Esophagus squamous epithelium (tissue), 4 donors: Measurements from ENCODE around the gene MYO16.

Experiments
- POLR2A ChIP-seq, 4 donors: fragments of 450-650 bp; IDR thresholded peaks; one replicate each; pipeline ENCODE4 v1.6.1; 2017; ENCODE audit warnings: antibody characterized with exemption in 4 of 4, mild to moderate bottlenecking in 4 of 4, moderate library complexity in 3 of 4
- TF ChIP-seq, protein P1 (sequence below), 6 experiments: fragments of 450-650 bp in 4 of 6; fragments of 200-600 bp in 2 of 6; sonication (generic) in 2 of 6; IDR thresholded peaks; one replicate each; pipeline ENCODE4 v1.5.1; 2016 to 2019; ENCODE audit warnings: antibody characterized with exemption in 6 of 6, mild to moderate bottlenecking in 4 of 6, moderate library complexity in 4 of 6

DNA sequence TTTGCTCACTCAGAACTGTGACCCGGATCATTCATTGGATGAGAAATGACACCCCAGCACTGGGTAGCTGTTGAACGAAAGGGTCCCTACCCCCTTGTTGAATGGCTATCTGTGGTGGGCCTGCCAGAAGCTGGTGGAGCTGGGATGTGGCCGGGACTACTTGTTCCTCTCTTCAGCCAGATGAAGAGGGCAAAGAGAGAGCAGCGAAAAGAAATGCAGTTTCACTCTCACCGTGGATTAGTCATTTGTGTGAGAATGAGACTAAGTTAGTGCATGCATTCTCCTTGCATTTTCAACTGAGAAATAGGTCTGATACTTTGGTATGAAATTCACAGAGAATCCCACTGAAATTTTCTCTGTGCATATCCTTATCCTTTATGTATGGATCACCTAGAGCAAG, 603.9 kb downstream of the MYO16 start:
- TF ChIP-seq, protein P1, sequence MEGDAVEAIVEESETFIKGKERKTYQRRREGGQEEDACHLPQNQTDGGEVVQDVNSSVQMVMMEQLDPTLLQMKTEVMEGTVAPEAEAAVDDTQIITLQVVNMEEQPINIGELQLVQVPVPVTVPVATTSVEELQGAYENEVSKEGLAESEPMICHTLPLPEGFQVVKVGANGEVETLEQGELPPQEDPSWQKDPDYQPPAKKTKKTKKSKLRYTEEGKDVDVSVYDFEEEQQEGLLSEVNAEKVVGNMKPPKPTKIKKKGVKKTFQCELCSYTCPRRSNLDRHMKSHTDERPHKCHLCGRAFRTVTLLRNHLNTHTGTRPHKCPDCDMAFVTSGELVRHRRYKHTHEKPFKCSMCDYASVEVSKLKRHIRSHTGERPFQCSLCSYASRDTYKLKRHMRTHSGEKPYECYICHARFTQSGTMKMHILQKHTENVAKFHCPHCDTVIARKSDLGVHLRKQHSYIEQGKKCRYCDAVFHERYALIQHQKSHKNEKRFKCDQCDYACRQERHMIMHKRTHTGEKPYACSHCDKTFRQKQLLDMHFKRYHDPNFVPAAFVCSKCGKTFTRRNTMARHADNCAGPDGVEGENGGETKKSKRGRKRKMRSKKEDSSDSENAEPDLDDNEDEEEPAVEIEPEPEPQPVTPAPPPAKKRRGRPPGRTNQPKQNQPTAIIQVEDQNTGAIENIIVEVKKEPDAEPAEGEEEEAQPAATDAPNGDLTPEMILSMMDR (IDR thresholded peaks at IDR 0.05): no peak
- TF ChIP-seq POLR2A (IDR thresholded peaks at IDR 0.05): no peak
